GM04503 (cell line): ENCODE data around the gene PHLPP1.

ENCODE experiments used
- DNase-seq: peaks from one replicate; pipeline ENCODE4 v3.0.0-alpha.2; 2012; ENCODE audit warnings: low read depth

The PHLPP1 gene

GRCh38 chr18:62744076-62744968 lies 29.0 kb downstream of the PHLPP1 start:
- no peak for DNase-seq

- DNase-seq, result no peak
These were observed 29.9 kb downstream of the PHLPP1 start for GRCh38 chr18:62745089-62745751.

DNA sequence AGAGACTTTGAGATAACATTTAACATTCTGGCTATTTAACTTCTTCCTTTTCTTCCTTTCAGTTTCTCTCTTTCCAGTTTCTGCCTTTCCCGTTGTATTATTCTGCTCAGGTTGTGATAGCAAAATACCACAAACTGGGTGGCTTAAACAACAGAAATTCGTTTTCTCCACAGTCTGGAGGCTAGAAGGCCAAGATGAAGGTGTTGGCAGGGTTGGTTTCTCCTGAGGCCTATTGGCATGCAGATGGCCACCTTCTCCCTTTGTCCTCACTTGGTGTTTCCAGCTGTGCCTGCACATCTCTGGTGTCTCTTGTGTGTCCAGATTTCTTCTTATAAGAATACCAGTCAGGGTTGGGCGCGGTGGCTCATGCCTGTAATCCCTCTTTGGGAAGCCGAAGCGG lies 34.0 kb downstream of the PHLPP1 start:
- DNase-seq, result no peak

GRCh38 chr18:62751341-62751821 lies 36.0 kb downstream of the PHLPP1 start:
- no peak for DNase-seq

DNA sequence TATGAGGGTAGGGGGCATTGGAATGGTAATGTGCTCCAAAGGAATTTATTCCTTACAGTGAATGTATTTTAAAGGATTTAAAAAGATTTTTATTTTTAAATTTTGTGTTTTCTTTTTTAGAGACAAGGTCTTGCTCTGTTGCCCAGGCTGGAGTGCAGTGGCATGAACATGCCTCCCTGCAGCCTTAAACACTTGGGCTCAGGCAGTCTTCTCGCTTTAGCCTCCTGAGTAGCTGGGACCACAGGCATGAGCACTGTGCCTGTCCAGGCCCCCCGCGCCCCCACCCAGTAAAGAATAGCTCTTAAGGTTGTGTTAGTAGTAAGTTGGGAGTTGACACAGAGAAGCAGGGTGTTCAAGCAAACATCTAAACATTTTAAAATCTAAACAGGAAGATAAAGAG lies 36.6 kb downstream of the PHLPP1 start:
- DNase-seq, result no peak

DNA sequence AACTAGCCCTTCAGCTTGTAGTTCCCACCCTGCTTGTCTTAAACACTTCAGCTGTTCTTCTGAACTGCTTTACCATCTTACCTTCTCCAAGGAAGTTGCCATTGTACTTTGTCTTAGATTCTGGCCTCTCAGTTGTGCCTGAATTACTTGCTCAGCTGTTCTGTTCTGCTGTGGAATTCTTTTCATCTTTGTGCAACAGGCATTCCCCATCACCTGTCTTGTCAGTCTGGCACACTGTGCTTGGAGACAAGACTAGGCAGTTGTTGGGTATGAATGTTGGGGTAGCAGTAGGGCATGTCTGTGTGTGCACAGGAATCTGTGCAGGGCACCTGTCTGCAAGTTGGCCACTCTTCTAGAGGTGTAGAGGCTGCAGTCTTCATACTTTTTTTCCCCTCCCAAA lies 38.7 kb downstream of the PHLPP1 start:
- DNase-seq, result no peak

- no peak for DNase-seq
These were observed 40.1 kb downstream of the PHLPP1 start for GRCh38 chr18:62755454-62755853.

- no peak for DNase-seq
These were observed 40.6 kb downstream of the PHLPP1 start for GRCh38 chr18:62755946-62756345.

DNA sequence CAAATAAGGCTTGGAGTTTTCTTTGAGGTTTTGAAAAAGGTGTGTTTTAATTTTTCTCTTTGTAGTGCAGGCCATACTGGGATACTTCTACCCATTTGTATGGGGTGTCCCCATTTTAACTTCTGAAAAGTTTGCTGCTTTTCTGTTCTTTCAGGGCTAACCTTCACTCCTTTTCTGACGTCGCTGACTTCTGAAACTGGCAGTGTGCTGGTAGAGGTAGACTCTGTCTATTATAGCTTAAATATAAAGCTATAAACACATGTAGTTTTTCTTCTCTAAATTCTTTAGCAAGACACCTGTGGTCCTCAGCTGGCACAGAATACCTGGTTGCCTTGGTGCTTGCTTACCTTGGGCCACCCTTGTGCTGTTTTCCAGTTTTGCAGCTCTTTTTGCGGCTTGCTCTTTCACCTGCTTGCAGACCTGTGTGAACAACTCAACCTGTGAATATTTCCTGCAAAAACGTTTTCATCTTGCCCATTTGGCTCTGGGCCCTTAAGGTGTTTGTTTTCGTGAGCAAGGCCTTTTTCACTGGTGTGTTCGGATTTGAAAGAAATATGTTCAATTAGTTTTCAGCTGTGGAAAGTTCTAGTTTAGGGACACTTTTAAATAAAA lies 42.2 kb downstream of the PHLPP1 start:
- DNase-seq, result no peak

DNA sequence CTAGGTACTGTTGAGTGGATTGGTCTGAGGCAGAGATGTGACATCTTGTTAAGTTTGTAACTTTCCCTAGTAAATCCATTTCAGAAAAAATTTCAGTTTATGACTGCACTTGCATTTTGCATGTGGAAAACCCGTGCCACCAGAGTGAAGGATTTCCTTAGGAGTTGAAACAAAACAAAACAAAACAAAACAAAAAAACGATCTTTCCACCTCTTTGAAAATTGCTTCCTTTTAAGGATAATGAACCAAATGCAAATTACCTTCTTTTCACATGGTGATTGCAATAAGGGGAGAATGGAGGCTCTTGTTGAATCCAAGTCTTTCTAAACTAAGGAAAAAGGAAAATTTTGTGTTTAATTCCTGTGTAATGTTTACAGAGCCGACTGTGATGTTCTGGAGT lies 43.2 kb downstream of the PHLPP1 start:
- DNase-seq, result no peak

GRCh38 chr18:62759704-62760402 lies 44.5 kb downstream of the PHLPP1 start:
- no peak for DNase-seq

DNA sequence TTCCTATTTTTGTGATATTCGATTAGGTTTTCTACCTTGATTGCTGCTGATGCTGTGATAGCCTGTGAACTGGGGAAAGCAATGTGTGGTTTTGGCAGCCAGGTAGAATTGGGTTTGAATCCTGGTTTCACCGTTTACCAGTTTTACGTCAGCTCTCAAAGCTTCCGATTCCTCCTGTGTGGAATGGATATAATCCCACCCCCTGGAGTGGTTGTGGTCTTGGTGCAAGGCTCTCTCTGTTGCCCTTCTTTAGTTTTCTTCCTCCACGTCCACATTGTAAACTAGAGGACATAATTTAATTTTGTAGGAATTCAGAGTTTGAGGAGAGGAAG lies 45.0 kb downstream of the PHLPP1 start:
- DNase-seq, result no peak

DNA sequence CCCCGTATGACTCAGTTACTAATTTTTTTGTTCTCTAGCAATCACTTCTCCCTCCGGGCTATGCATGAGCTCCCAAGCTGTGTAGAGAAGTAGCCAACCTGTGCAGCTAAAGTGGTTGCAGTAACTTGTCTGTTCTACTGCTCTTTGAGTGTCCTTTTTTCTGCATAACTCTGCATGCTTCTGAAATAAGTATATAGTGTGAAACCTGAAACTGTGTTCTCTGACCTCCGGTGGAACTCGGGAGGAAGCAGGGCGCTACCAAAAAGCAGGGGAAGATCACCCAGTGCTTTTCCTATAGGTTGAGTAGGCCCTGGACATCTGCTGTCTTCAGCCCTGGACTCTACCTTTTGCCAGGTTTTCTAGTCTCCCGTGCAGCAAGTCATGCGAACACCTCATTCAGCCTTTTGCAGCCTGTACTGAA lies 47.8 kb downstream of the PHLPP1 start:
- DNase-seq, result no peak

DNA sequence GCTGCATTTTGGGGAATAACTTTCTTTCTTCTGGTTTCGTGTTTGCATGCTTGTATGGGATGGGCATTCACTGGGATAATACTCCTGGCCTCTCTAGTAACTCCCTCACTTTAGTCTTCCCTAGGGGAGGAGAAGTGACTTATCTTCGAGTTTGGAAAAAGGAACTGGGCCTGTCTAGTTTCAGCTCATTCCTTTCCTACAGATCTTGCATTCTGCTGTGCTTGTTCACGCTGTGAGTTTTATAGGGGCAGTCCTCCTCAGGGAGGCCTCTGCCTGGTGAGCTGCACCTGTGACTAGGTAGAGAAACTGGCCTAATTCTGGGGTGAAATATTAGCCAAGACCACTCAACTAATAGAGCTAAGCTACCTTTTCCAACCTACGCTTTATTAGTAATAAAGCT lies 50.9 kb downstream of the PHLPP1 start:
- no peak for DNase-seq

- no peak for DNase-seq
These were observed 52.0 kb downstream of the PHLPP1 start for GRCh38 chr18:62767321-62767720.

DNA sequence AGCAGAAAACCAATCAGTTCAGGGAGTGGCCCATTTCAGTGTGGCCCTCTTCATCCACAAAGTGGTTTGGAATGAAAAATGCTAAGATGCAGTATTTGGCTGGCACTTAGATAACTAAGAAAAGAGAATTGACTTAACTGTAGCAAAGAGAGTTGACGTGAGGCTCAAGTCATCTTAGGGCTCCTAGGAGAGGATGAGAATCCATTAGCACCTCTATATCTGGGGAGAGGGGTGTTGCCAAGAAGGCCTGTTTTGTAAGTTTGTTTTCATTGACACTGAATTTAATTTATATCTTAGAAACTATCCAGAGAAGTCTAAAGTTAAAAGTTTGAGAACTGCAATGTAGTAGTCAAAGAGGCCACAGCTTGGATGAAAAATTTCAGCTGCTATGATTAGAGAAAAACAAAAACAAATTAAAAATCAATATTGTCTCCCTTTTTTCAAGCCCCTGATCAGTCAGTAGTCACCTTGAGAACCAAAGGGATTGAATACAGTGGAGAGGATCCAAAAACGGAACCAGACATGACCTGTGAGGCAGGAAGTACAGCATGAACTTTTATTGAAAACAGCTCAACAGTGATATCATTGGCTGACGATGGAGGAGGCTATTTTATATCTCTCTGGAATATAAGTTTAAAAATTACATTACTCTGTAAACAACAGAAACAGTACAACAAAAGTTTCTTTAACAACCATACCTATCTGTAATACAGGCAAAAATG lies 52.7 kb downstream of the PHLPP1 start:
- no peak for DNase-seq

GRCh38 chr18:62768558-62768943 lies 53.2 kb downstream of the PHLPP1 start:
- DNase-seq, result no peak

- DNase-seq, result no peak
These were observed 53.9 kb downstream of the PHLPP1 start for GRCh38 chr18:62769216-62769615.

DNA sequence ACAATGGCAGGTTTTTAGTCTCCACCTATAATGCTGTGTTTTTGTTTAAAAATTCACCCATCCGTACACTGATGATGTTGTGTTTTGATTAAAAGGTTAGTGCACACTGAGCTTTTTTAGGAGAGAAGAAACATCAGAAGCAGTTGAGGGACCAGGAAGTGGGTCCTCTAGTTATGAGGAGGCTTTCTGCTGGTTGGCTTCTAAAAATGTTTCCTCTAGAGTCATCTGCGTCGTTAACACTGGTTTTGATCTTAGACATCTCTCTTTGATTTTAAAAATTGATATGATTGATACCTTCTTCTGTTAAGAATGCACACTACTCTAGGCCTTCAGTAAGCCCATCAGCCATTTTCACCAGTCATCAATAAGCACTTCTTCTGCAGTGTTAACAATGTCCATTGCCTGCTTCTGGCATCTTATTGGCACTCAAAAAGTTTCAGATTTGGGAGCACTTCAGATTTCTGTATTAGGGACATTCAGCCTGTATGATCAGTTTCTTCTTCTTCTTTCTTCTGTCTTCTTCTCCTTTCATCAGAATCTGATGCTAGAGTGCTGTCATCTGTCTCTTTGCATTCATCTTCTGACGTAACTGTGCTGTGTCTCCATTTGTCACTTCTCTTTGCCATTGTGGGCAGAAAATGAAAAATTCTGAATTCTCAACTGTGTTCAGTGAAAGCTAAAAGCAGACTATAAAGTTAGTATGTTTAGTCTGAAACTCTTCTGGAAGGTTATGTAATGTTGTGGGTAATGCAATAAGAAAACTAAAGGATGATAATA lies 56.3 kb downstream of the PHLPP1 start:
- DNase-seq, result no peak

- no peak for DNase-seq
These were observed 57.7 kb downstream of the PHLPP1 start for GRCh38 chr18:62772860-62773584.
